Measurements from ENCODE around the gene DYNC1LI1. TPM values are rescaled to one million over a fixed set of nuclear protein-coding genes. Genes with fewer than 3 reads are reported as not detected.

The DYNC1LI1 gene
- total and polyA plus RNA-seq, 2 of the 4 experiments (the other 2 are of a cell fraction): 25.2 to 30.8 TPM

DNA sequence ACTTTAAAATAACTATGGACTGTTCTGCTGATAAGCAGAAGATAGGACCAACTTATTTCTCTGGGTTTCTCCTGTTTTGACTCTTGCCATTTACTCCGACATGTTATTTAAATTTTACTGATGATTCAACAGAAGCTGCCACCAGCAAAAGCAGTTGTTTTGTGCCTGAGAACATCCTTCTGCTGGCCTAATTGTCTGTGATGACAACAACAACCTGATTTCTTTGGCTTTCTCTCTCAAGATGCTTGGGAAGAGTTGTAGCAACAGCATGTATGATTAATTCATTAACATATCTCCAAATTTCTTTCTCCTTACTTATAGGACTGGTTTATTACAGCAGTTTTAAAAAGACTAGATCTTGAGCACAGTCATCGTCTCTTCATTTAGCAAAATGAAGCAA is 36.9 kb upstream of the DYNC1LI1 start:
- ChIA-PET POLR2A (ENCODE audit: unreplicated experiment) (no interaction called here), CTCF (no interaction called here)
- H3K18ac ChIP-seq (ENCODE audit: low read depth, low read length): no peak overlapping the region
- in situ Hi-C loops (cut with MboI; ENCODE audit: low sequenced_read_pairs) (no loop called here), intact Hi-C loops (cut with micrococcal nuclease) (no loop called here), dilution Hi-C loops (cut with HindIII; ENCODE audit: low sequenced_read_pairs, unreplicated experiment) (no loop called here)
- H2BK120ac ChIP-seq (ENCODE audit: low read depth, low read length): no peak overlapping the region
- no peak for ATAC-seq (ENCODE audit: low read depth)
- no peak overlapping the region for H4K8ac ChIP-seq (ENCODE audit: low read depth in 2 of 2, low read length in 2 of 2)
- no peak overlapping the region for H2BK5ac ChIP-seq (ENCODE audit: low read depth, low read length, poor library complexity, severe bottlenecking)
- H2AK5ac ChIP-seq (ENCODE audit: low read depth, low read length): no peak overlapping the region
- H3K27me3 ChIP-seq (ENCODE audit: control insufficient read depth, insufficient read depth, low read length): no peaks in the 10 kb centered on the region
- BruUV-seq (replicated peaks): no TSS peak
- no peak overlapping the region for H3K56ac ChIP-seq (ENCODE audit: extremely low read depth, insufficient read depth, low read length)
- no peak overlapping the region for H2AFZ ChIP-seq (replicated peaks; ENCODE audit: low read length, poor library complexity)
- no peak overlapping the region for H3K14ac ChIP-seq (replicated peaks; ENCODE audit: low read depth, low read length)
- H3K4ac ChIP-seq (ENCODE audit: low read depth, low read length): no peak overlapping the region
- H3K4me1 ChIP-seq (ENCODE audit: control insufficient read depth, insufficient read depth, low read length): no peaks in the 10 kb centered on the region
- no peak overlapping the region for H3K27ac ChIP-seq (ENCODE audit: insufficient read depth, low read length)
- no peak overlapping the region for H3K23ac ChIP-seq (ENCODE audit: low read depth, low read length)
- no peak overlapping the region for H3K4me3 ChIP-seq (ENCODE audit: insufficient read depth, low read depth, low read length)
- no peak overlapping the region for H4K91ac ChIP-seq (ENCODE audit: insufficient read depth, low read depth, low read length)
- no peaks in the 10 kb centered on the region for H4K20me1 ChIP-seq (ENCODE audit: insufficient read depth, low read length)
- H4K5ac ChIP-seq (ENCODE audit: low read depth, low read length): no peak overlapping the region
- no peak for TF ChIP-seq MXI1 (IDR thresholded peaks at IDR 0.05; ENCODE audit: borderline replicate concordance, low read depth, low read length)
- TF ChIP-seq USF2 (IDR thresholded peaks at IDR 0.05; ENCODE audit: low read depth, low read length): no peak
- TF ChIP-seq FOS (IDR thresholded peaks at IDR 0.05; ENCODE audit: low read depth, low read length): no peak
- TF ChIP-seq RCOR1 (IDR thresholded peaks at IDR 0.05; ENCODE audit: insufficient replicate concordance, low read length): no peak
- no peak for TF ChIP-seq RAD21 (IDR thresholded peaks at IDR 0.05; ENCODE audit: low read length)
- TF ChIP-seq MAFK (IDR thresholded peaks at IDR 0.05; ENCODE audit: low read depth, low read length): no peak
- TF ChIP-seq BHLHE40 (IDR thresholded peaks at IDR 0.05; ENCODE audit: low read depth, low read length): no peak
- TF ChIP-seq CHD1 (IDR thresholded peaks at IDR 0.05; ENCODE audit: low read depth, low read length): no peak
- no peak for TF ChIP-seq SMC3 (IDR thresholded peaks at IDR 0.05; ENCODE audit: low read depth, low read length)
- no peak for TF ChIP-seq MAZ (IDR thresholded peaks at IDR 0.05; ENCODE audit: borderline replicate concordance, low read depth, low read length)
- TF ChIP-seq POLR2A (IDR thresholded peaks at IDR 0.05; ENCODE audit: low read depth, low read length): no peak
- TF ChIP-seq CEBPB (IDR thresholded peaks at IDR 0.05; ENCODE audit: low read depth, low read length): no peak
- no peak for TF ChIP-seq RFX5 (IDR thresholded peaks at IDR 0.05; ENCODE audit: low read depth, low read length)
- no peak for TF ChIP-seq NFE2L2 (IDR thresholded peaks at IDR 0.05; ENCODE audit: low read depth, low read length)
- TF ChIP-seq, protein P1, sequence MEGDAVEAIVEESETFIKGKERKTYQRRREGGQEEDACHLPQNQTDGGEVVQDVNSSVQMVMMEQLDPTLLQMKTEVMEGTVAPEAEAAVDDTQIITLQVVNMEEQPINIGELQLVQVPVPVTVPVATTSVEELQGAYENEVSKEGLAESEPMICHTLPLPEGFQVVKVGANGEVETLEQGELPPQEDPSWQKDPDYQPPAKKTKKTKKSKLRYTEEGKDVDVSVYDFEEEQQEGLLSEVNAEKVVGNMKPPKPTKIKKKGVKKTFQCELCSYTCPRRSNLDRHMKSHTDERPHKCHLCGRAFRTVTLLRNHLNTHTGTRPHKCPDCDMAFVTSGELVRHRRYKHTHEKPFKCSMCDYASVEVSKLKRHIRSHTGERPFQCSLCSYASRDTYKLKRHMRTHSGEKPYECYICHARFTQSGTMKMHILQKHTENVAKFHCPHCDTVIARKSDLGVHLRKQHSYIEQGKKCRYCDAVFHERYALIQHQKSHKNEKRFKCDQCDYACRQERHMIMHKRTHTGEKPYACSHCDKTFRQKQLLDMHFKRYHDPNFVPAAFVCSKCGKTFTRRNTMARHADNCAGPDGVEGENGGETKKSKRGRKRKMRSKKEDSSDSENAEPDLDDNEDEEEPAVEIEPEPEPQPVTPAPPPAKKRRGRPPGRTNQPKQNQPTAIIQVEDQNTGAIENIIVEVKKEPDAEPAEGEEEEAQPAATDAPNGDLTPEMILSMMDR (conservative IDR thresholded peaks at IDR 0.05; ENCODE audit: low read depth, low read length): no peak
- no peak overlapping the region for H3K9ac ChIP-seq (ENCODE audit: low read depth, low read length)
- H3K79me1 ChIP-seq (ENCODE audit: low read depth in 1 of 2, low read length in 2 of 2): no peaks in the 10 kb centered on the region
- 60% methylated on average over 1 of the region's 2 CpGs; no CpG with 5 or more reads in 1 of the 2 experiments for WGBS, 2 experiments (ENCODE audit: extremely low coverage in 2 of 2, insufficient read length in 1 of 2)
- no peak for DNase-seq
- no peak overlapping the region for H2AK9ac ChIP-seq (replicated peaks; ENCODE audit: low read depth, low read length, poor library complexity)
- no peak overlapping the region for H2BK15ac ChIP-seq (ENCODE audit: low read depth, low read length)
- no peak overlapping the region for H3K4me2 ChIP-seq (ENCODE audit: low read depth, low read length)
- H2BK20ac ChIP-seq (ENCODE audit: low read depth, low read length): no peak overlapping the region
- H3K9me1 ChIP-seq (ENCODE audit: insufficient read depth, low read length): no peaks in the 10 kb centered on the region
- no peaks in the 10 kb centered on the region for H3K9me3 ChIP-seq (ENCODE audit: control insufficient read depth, insufficient read depth, low read length)
- H3K36me3 ChIP-seq (ENCODE audit: control insufficient read depth, insufficient read depth, low read length): no peaks in the 10 kb centered on the region

Measured in IMR-90 (cell line).